ENCODE measurements around the gene SPI1. TPM values are rescaled to one million over a fixed set of nuclear protein-coding genes. Genes with fewer than 3 reads are reported as not detected.
A peak's percentile ranks its signal among the peaks of the same experiment; 100 is the strongest.

SPI1 gene
- under 1 TPM; 0.35 to 0.55 TPM for total RNA-seq

DNA sequence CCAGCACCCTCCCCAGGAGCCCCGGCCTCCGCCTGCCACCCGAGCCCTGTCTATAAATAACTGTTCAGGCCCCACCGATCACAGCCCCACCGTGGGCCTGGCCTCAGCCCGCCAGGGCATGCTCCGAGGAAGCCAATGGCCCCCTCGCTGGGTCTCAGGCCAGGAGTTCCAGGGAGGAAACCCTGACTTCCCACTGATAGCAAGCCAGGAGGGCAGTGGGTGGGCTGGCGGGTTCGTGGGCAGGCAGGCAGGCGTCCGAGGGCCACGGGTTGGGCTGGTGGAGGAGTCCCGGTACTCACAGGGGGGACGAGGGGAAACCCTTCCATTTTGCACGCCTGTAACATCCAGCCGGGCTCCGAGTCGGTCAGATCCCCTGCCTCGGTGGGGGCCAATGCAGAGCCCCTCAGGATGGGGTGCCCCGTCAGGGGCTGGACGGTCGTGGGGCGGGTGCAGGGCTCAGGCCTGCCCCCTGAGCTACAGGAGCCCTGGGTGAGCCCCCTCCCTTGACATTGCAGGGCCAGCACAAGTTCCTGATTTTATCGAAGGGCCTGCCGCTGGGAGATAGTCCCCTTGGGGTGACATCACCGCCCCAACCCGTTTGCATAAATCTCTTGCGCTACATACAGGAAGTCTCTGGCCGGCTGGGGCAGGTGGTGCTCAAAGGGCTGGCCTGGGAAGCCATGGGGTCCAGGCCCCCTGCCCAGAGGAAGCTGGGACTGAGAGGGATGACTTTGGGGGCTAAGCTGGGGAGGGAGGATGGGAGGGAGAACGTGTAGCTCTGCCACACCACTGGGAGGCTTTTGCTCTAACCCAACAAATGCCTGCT is at the start of gene SPI1:
Gene SPI1, minus strand, starts transcription at position 538 of the 826 bp plus-strand sequence. Its CDS starts 194 bp downstream, at position 344.
- H3K27ac Mint-ChIP-seq: no peak within 1 kb of the TSS
- H3K9me3 Mint-ChIP-seq: no peaks in the 10 kb centered on the region
- no peaks in the 10 kb centered on the region for H3K36me3 Mint-ChIP-seq (ENCODE audit: insufficient read depth in 2 of 2)
- ATAC-seq (replicated peaks in 1 of 2): no peak
- no peak within 1 kb of the TSS for H3K4me3 Mint-ChIP-seq
- H3K4me1 Mint-ChIP-seq (ENCODE audit: low read depth): peaks cover 12% of the 10 kb centered on the region
- DNase-seq: no peak
- no peaks in the 10 kb centered on the region for H3K27me3 Mint-ChIP-seq (ENCODE audit: low read depth)

DNA sequence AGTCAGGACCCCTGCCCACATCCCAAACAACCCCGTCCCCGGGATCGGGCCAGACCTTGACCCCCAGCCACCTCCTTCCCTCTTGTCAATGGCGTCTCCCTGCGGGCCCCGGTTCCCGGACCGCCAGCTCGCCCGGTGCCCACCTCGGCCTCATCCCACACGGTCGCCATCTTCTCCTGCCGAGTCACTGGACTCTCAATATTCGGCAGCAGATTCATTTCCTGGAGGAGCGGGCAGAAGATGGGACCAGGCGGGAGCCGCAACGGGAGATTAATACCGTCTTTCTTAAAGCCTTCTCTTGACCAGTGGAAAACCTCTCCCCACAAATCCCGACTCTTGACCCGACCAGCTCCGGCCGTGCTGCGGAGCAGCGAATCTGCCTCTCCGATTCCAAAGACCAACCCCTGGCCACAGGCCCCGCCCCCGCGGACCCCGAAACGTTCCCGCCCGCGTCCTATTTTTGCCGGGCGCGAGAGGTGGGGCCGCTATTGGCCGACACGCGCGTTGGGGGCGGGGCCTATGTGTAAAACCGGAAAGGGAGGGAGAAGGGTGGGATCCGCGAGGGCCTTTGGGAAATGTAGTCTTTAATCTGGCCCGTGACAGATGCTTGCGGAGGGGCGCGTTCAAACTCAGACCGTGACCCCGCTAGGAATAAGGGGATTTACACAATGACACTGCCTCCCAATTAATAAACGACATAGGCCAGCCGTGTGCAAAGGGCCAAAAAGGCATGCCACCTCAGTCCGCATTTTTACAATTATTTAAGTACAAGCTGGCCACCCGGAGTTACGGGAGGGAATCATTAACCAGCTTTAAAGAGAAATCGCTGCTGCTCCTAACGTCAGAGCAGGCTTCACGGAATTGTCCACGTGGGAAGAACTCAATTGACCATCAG is 48.0 kb upstream of the SPI1 start, which contains the start of gene PSMC3:
Gene PSMC3, minus strand, starts transcription at position 378 of the 895 bp plus-strand sequence. Its CDS starts 160 bp downstream, at position 218.
- DNase-seq (peak; percentile 99 to 100), ATAC-seq (replicated peaks in 1 of 2) (peak; percentile 95 to 97)
- Mint-ChIP-seq H3K27ac (peak within 1 kb of the TSS; percentile 99), H3K4me3 (peak within 1 kb of the TSS; percentile 93 to 100), H3K36me3 (ENCODE audit: insufficient read depth in 2 of 2) (peaks cover 8 to 26% of the 10 kb centered on the region in 2 donors), H3K4me1 (ENCODE audit: low read depth) (peaks cover 33% of the 10 kb centered on the region), H3K9me3 (no peaks in the 10 kb centered on the region), H3K27me3 (ENCODE audit: low read depth) (no peaks in the 10 kb centered on the region)

DNA sequence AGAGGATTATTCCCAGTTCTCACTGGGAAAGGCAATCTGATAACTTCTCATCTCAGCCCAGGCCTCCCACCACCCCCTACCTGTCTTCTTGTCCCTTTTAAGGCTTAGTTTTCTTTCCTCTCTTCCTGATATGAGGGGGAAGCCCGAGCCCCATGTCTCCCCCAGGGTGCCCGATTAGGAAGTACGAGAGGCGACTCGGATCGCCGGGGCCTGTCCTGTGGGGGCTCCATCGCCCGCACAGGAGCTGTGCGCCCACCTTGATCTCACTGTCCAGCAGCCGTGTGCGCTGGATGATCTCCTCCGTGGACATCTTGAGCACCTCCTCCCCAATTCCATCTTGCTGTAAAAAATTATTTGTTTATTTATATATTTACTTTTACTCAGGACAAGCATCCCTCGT is 47.3 kb upstream of the SPI1 start:
- peak overlapping the region; percentile 93 to 100 for H3K4me3 Mint-ChIP-seq
- peak overlapping the region; percentile 99 for H3K27ac Mint-ChIP-seq

DNA sequence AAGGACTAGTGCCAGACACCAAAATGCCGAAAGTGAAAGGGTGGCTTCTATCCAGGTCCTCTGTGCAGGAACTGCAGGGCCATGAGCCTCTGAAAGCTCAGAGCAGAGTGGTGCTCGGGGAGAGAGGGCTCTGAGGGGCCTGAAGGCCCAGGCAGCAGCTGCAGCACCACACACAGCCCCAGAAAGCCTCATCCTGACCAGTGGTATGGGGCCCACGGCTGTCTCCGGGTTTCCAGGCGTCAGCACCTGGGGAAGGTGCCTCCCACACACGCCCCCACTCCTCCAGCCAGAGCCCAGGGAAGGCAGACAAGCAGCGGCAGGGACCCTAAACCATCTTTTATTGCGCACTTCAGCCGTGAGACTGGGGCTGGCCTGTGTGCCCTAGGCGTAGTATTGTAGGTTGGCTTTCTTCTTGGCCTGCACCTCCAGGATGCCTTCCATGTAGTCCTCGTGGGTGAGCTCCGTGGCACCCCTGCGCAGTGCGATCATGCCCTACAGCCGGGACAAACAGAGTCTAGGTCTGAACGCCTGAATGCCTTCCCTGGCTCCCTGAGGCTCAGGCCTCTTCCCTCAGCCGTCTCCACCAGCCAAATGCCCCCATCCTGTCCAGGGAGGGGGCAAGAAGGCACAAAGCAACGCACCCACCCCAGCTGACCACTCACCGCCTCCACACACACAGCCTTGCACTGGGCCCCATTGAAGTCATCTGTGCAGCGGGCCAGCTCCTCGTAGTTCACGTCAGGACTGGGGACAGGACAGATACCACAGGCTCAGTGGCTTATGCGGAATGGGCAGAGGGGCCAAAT is 40.3 kb upstream of the SPI1 start:
- no peak for DNase-seq
- Mint-ChIP-seq H3K9me3 (no peaks in the 10 kb centered on the region), H3K36me3 (ENCODE audit: insufficient read depth in 2 of 2) (peaks cover 4 to 30% of the 10 kb centered on the region in 2 donors), H3K27ac (no peak overlapping the region), H3K27me3 (ENCODE audit: low read depth) (no peaks in the 10 kb centered on the region), H3K4me1 (ENCODE audit: low read depth) (peaks cover 11% of the 10 kb centered on the region), H3K4me3 (no peak overlapping the region)
- ATAC-seq (replicated peaks in 1 of 2): peak in 1 of 2 donors; percentile 3

More for the DNA sequence above, 47.3 kb upstream of the SPI1 start:
- ATAC-seq (replicated peaks in 1 of 2): no peak
- Mint-ChIP-seq H3K36me3 (ENCODE audit: insufficient read depth in 2 of 2) (peaks cover 8 to 29% of the 10 kb centered on the region in 2 donors), H3K27me3 (ENCODE audit: low read depth) (no peaks in the 10 kb centered on the region), H3K9me3 (no peaks in the 10 kb centered on the region), H3K4me1 (ENCODE audit: low read depth) (peaks cover 33% of the 10 kb centered on the region)
- no peak for DNase-seq

DNA sequence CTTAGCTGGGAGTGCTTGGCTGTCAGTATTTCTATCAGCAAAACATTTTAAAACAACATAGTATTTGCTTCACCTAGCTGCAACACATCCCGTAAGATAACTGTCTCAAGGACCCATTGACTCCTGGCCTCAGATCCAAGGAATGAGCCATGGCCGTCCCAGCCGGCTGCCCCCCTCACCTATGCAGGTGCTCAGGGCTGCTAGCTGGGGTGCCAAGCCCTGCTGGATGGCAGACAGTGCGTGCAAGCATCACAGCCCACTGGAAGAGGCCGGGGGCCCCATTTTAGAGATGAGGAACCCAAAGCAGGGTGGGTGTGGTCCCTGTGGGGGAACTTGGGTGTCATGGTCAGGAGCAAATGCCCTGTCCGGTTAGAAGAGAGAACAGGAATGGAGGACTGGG is 39.4 kb upstream of the SPI1 start:
- ATAC-seq (replicated peaks in 1 of 2): no peak
- peaks cover 11% of the 10 kb centered on the region for H3K4me1 Mint-ChIP-seq (ENCODE audit: low read depth)
- H3K27ac Mint-ChIP-seq: no peak overlapping the region
- H3K36me3 Mint-ChIP-seq (ENCODE audit: insufficient read depth in 2 of 2): peaks cover 4 to 24% of the 10 kb centered on the region in 2 donors
- no peaks in the 10 kb centered on the region for H3K27me3 Mint-ChIP-seq (ENCODE audit: low read depth)
- no peak for DNase-seq
- no peak overlapping the region for H3K4me3 Mint-ChIP-seq
- no peaks in the 10 kb centered on the region for H3K9me3 Mint-ChIP-seq

DNA sequence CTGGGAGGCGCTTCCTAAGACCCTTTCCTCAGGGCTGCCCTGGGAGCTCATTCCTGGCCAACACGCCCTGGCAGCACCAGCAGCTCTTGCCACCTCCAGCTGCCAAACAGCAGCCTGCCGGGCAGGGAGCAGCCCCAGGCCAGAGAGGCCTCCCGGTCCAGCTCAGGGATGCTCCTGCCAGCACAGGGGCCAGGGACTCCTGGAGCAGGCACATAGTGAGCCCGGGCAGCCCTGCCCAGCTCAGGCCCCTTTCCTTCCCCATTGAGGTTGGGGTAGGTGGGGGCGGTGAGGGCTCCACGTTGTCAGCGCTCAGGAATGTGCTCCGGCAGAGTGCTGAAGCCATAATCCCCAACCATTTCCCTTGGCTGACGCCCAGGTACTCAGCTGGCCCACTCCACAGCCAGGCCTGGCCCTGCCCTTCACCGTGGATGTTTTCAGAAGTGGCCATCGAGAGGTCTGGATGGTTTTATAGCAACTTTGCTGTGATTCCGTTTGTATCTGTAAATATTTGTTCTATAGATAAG is 37.7 kb upstream of the SPI1 start:
- no peak overlapping the region for H3K27ac Mint-ChIP-seq
- peaks cover 11% of the 10 kb centered on the region for H3K4me1 Mint-ChIP-seq (ENCODE audit: low read depth)
- no peak overlapping the region for H3K4me3 Mint-ChIP-seq
- H3K27me3 Mint-ChIP-seq (ENCODE audit: low read depth): no peaks in the 10 kb centered on the region
- no peaks in the 10 kb centered on the region for H3K9me3 Mint-ChIP-seq
- H3K36me3 Mint-ChIP-seq (ENCODE audit: insufficient read depth in 2 of 2): peaks cover 4 to 20% of the 10 kb centered on the region in 2 donors
- ATAC-seq (replicated peaks in 1 of 2) (no peak), DNase-seq (no peak)

DNA sequence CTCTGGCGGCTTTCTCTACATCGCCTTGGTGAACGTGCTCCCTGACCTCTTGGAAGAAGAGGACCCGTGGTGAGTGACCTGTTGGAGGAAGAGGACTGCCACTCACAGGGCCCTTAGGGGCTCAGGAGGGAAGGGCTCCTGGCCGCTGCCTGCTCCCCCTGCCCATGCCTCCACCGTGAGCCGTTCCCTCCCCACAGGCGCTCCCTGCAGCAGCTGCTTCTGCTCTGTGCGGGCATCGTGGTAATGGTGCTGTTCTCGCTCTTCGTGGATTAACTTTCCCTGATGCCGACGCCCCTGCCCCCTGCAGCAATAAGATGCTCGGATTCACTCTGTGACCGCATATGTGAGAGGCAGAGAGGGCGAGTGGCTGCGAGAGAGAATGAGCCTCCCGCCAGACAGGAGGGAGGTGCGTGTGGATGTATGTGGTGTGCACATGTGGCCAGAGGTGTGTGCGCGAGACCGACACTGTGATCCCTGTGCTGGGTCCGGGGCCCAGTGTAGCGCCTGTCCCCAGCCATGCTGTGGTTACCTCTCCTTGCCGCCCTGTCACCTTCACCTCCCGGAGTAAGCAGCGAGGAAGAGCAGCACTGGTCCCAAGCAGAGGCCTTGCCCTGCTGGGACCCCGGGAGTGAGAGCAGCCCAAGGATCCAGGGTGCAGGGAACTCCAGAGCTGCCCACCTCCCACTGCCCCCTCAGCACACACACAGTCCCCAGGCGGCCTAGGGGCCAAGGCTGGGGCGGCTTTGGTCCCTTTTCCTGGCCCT is 36.9 kb upstream of the SPI1 start:
- Mint-ChIP-seq H3K27ac (no peak overlapping the region), H3K27me3 (ENCODE audit: low read depth) (no peaks in the 10 kb centered on the region), H3K36me3 (ENCODE audit: insufficient read depth in 2 of 2) (peaks cover 4 to 17% of the 10 kb centered on the region in 2 donors), H3K9me3 (no peaks in the 10 kb centered on the region), H3K4me3 (no peak overlapping the region), H3K4me1 (ENCODE audit: low read depth) (peaks cover 11% of the 10 kb centered on the region)
- ATAC-seq (replicated peaks in 1 of 2) (no peak), DNase-seq (no peak)

DNA sequence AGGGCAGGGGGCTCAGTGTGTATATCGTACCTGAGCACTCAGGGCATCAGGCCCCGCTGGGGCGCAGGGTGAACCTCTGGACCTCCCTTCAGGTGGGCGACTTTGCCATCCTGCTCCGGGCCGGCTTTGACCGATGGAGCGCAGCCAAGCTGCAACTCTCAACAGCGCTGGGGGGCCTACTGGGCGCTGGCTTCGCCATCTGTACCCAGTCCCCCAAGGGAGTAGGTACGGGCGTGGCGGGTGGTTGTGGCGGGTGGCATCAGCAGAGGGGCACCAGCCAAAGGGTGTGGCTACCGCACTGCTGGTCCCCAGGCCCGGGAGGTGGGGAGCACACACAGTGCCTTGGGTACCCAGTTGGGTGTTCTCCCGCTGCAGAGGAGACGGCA is 36.3 kb upstream of the SPI1 start:
- no peak overlapping the region for H3K27ac Mint-ChIP-seq
- H3K36me3 Mint-ChIP-seq (ENCODE audit: insufficient read depth in 2 of 2): peaks cover 0 to 13% of the 10 kb centered on the region in 2 donors
- H3K27me3 Mint-ChIP-seq (ENCODE audit: low read depth): no peaks in the 10 kb centered on the region
- DNase-seq: no peak
- H3K4me1 Mint-ChIP-seq (ENCODE audit: low read depth): peaks cover 12% of the 10 kb centered on the region
- no peak for ATAC-seq (replicated peaks in 1 of 2)
- no peaks in the 10 kb centered on the region for H3K9me3 Mint-ChIP-seq
- no peak overlapping the region for H3K4me3 Mint-ChIP-seq

DNA sequence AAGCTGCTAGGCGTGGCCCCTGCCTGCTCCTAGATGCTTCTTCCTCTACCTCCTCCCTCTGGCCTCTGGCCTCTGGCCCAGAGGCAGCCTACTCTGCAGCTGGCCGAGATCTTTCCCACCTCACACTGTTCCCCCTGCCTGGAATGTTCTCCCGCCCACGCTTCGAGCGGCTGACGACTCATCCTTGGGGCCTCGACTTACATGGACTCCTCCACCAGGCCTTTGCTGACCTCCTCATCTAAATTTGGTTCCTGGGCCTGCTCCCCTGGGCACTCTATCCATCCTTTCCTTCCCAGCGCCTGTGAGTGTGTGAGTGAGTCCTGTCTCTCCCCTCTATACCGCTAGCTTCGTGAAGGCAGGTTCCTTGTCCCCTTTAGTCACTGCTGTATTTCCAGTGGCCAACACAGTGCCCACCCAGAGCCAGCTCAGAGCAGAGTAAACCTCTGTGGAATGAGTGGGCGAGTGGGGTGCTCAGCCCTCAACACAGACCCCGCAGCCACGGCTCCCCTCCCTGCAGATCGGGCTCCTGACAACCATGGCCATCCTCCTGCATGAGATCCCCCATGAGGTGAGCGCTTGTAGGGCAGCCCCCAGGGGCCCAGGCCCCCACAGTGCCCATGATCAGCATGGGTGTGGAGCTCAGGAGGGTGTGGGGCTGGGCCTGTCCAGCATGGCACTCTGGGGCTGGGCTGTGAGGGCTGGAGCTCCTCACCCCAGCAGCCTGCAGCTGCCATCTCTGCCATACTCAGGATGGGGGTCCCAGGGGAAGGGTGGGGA is 35.7 kb upstream of the SPI1 start:
- no peak overlapping the region for H3K4me3 Mint-ChIP-seq
- H3K9me3 Mint-ChIP-seq: no peaks in the 10 kb centered on the region
- peaks cover 18% of the 10 kb centered on the region for H3K4me1 Mint-ChIP-seq (ENCODE audit: low read depth)
- H3K36me3 Mint-ChIP-seq (ENCODE audit: insufficient read depth in 2 of 2): peaks cover 0 to 10% of the 10 kb centered on the region in 2 donors
- H3K27me3 Mint-ChIP-seq (ENCODE audit: low read depth): no peaks in the 10 kb centered on the region
- DNase-seq (no peak), ATAC-seq (replicated peaks in 1 of 2) (peak in 1 of 2 donors; percentile 4)
- no peak overlapping the region for H3K27ac Mint-ChIP-seq

DNA sequence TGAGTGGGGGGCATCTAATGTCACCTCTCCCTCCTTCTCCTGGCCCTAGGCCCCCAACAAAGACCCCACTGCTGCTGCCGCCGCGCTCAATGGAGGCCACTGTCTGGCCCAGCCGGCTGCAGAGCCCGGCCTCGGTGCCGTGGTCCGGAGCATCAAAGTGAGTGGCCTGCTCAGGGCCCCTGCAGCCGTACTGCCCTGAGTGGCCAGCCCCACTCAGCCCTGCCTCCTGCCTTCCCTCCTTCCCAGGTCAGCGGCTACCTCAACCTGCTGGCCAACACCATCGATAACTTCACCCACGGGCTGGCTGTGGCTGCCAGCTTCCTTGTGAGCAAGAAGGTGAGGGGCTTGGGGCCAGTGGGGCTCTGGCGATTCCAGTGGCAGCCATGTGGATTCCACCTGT is 35.0 kb upstream of the SPI1 start:
- H3K27ac Mint-ChIP-seq: no peak overlapping the region
- peaks cover 2 to 9% of the 10 kb centered on the region in 2 donors for H3K36me3 Mint-ChIP-seq (ENCODE audit: insufficient read depth in 2 of 2)
- H3K9me3 Mint-ChIP-seq: no peaks in the 10 kb centered on the region
- no peak for DNase-seq
- H3K4me1 Mint-ChIP-seq (ENCODE audit: low read depth): peaks cover 20% of the 10 kb centered on the region
- no peak for ATAC-seq (replicated peaks in 1 of 2)
- no peaks in the 10 kb centered on the region for H3K27me3 Mint-ChIP-seq (ENCODE audit: low read depth)
- no peak overlapping the region for H3K4me3 Mint-ChIP-seq
